ENCODE measurements around the gene CYFIP2.

DNA sequence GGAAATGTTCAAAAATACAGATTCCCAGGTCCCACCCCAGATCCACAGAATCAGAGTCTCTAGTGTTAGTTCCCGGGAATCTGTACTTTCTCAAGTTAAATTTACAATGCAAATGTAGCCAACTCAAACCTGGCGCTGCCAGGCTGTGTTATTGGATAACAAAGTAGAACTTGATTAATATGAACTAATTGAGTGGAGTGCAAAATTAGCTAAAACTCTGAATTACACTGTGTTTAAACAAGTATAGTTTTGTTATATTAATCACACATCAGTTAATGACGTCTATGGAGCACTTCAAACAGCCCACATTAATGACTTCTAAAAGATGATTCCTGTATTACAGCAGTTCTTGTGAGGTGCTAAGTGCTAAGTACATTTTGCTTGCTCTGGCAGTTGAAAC, 32.4 kb upstream of the CYFIP2 start:
- TF ChIP-seq, protein P1, sequence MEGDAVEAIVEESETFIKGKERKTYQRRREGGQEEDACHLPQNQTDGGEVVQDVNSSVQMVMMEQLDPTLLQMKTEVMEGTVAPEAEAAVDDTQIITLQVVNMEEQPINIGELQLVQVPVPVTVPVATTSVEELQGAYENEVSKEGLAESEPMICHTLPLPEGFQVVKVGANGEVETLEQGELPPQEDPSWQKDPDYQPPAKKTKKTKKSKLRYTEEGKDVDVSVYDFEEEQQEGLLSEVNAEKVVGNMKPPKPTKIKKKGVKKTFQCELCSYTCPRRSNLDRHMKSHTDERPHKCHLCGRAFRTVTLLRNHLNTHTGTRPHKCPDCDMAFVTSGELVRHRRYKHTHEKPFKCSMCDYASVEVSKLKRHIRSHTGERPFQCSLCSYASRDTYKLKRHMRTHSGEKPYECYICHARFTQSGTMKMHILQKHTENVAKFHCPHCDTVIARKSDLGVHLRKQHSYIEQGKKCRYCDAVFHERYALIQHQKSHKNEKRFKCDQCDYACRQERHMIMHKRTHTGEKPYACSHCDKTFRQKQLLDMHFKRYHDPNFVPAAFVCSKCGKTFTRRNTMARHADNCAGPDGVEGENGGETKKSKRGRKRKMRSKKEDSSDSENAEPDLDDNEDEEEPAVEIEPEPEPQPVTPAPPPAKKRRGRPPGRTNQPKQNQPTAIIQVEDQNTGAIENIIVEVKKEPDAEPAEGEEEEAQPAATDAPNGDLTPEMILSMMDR (IDR thresholded peaks at IDR 0.05; ENCODE audit: insufficient read depth, low read length) = no peak
- TF ChIP-seq, protein P2, sequence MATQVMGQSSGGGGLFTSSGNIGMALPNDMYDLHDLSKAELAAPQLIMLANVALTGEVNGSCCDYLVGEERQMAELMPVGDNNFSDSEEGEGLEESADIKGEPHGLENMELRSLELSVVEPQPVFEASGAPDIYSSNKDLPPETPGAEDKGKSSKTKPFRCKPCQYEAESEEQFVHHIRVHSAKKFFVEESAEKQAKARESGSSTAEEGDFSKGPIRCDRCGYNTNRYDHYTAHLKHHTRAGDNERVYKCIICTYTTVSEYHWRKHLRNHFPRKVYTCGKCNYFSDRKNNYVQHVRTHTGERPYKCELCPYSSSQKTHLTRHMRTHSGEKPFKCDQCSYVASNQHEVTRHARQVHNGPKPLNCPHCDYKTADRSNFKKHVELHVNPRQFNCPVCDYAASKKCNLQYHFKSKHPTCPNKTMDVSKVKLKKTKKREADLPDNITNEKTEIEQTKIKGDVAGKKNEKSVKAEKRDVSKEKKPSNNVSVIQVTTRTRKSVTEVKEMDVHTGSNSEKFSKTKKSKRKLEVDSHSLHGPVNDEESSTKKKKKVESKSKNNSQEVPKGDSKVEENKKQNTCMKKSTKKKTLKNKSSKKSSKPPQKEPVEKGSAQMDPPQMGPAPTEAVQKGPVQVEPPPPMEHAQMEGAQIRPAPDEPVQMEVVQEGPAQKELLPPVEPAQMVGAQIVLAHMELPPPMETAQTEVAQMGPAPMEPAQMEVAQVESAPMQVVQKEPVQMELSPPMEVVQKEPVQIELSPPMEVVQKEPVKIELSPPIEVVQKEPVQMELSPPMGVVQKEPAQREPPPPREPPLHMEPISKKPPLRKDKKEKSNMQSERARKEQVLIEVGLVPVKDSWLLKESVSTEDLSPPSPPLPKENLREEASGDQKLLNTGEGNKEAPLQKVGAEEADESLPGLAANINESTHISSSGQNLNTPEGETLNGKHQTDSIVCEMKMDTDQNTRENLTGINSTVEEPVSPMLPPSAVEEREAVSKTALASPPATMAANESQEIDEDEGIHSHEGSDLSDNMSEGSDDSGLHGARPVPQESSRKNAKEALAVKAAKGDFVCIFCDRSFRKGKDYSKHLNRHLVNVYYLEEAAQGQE (IDR thresholded peaks at IDR 0.05; ENCODE audit: insufficient replicate concordance, low read depth) = no peak
- TF ChIP-seq POLR2AphosphoS5 (IDR thresholded peaks at IDR 0.05; ENCODE audit: low read depth) (no peak), SPI1 (IDR thresholded peaks at IDR 0.05; ENCODE audit: borderline replicate concordance, low read depth) (no peak)

Data from HL-60 (cell line).